HG03565 (cell line): ENCODE measurements around the gene ENDOV.

Experiments used
- ATAC-seq: cut with Tn5 transposase; IDR thresholded peaks from one replicate; pipeline ENCODE4 v1.9.1; 2021; ENCODE audit warnings: mild to moderate bottlenecking, moderate library complexity; ENCODE audit not compliant: unreplicated experiment

The ENDOV gene

GRCh38 chr17:80430446-80431245, 15.7 kb downstream of the ENDOV start:
- no peak for ATAC-seq

- no peak for ATAC-seq
These were observed 16.6 kb downstream of the ENDOV start for GRCh38 chr17:80431246-80432195.

- ATAC-seq, result no peak
These were observed 17.5 kb downstream of the ENDOV start for GRCh38 chr17:80432350-80432955.

- no peak for ATAC-seq
These were observed 18.1 kb downstream of the ENDOV start for GRCh38 chr17:80432961-80433550.

- ATAC-seq, result no peak
These were observed 19.1 kb downstream of the ENDOV start for GRCh38 chr17:80433916-80434666.

- ATAC-seq, result no peak
These were observed 22.6 kb downstream of the ENDOV start for GRCh38 chr17:80437532-80437931.

GRCh38 chr17:80438806-80439205, 23.8 kb downstream of the ENDOV start:
- ATAC-seq, result no peak

GRCh38 chr17:80439499-80439898, 24.5 kb downstream of the ENDOV start:
- no peak for ATAC-seq

GRCh38 chr17:80441133-80441578, 26.2 kb downstream of the ENDOV start:
- no peak for ATAC-seq

GRCh38 chr17:80441598-80442322, 26.8 kb downstream of the ENDOV start:
- no peak for ATAC-seq

- no peak for ATAC-seq
These were observed 27.3 kb downstream of the ENDOV start for GRCh38 chr17:80442323-80442659.

GRCh38 chr17:80442764-80443163, 27.8 kb downstream of the ENDOV start:
- no peak for ATAC-seq

GRCh38 chr17:80443498-80443897, 28.5 kb downstream of the ENDOV start:
- no peak for ATAC-seq

GRCh38 chr17:80443916-80444643, 29.1 kb downstream of the ENDOV start:
- ATAC-seq, result no peak

- ATAC-seq, result no peak
These were observed 29.6 kb downstream of the ENDOV start for GRCh38 chr17:80444644-80444979.

GRCh38 chr17:80445007-80445725, 30.2 kb downstream of the ENDOV start:
- no peak for ATAC-seq

- ATAC-seq, result no peak
These were observed 30.8 kb downstream of the ENDOV start for GRCh38 chr17:80445726-80446110.

- no peak for ATAC-seq
These were observed 31.9 kb downstream of the ENDOV start for GRCh38 chr17:80446645-80447405.
